Measurements from ENCODE around the gene FASTK.

DNA sequence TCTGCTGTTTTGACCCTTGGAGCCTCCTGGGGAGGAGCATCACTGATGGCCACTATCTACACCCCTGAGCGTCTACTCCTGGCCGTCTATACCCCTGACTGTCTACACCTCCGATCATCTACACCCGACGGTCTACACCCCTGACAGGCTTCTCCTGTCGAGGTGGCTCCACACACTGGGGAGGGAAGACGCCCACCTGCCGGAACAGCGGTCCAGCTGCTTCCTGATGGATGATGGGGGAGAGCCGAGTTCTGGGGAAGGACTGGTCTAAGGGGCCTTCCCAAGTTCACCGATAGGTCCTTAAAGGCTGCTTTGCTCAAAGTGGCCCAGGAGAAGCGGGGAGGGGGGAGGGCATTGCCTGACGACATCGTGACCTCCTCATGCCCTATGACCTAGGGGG, 47.5 kb upstream of the FASTK start:
- TF ChIP-seq POLR2A (IDR thresholded peaks at IDR 0.05) (no peak), POLR2AphosphoS5 (IDR thresholded peaks at IDR 0.05) (no peak), EP300 (IDR thresholded peaks at IDR 0.05; ENCODE audit: low read depth) (no peak)
- TF ChIP-seq, protein P1, sequence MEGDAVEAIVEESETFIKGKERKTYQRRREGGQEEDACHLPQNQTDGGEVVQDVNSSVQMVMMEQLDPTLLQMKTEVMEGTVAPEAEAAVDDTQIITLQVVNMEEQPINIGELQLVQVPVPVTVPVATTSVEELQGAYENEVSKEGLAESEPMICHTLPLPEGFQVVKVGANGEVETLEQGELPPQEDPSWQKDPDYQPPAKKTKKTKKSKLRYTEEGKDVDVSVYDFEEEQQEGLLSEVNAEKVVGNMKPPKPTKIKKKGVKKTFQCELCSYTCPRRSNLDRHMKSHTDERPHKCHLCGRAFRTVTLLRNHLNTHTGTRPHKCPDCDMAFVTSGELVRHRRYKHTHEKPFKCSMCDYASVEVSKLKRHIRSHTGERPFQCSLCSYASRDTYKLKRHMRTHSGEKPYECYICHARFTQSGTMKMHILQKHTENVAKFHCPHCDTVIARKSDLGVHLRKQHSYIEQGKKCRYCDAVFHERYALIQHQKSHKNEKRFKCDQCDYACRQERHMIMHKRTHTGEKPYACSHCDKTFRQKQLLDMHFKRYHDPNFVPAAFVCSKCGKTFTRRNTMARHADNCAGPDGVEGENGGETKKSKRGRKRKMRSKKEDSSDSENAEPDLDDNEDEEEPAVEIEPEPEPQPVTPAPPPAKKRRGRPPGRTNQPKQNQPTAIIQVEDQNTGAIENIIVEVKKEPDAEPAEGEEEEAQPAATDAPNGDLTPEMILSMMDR (IDR thresholded peaks at IDR 0.05): no peak
